Mesenteric fat pad (tissue), 1 donor: ENCODE measurements around the gene CLRN3. TPM values are rescaled to one million over a fixed set of nuclear protein-coding genes. Genes with fewer than 3 reads are reported as not detected.

ENCODE experiments used
- DNase-seq: peaks from one replicate; pipeline ENCODE4 v3.0.0-alpha.2; 2020; ENCODE audit warnings: low spot score
- total RNA-seq: library from RNA; stranded (reverse); fragmentation: NEBNext Ultra II Directional; extraction: Animal tissue kit (Norgen Biotek cat#: 25700); gene quantifications from one replicate; pipeline ENCODE4 v1.2.1, GENCODE V29; 2021
- donor health status: DM: yes; HTN: yes; CAD: no.

Gene CLRN3
- total RNA-seq, 1 donor from 2014 or later = 0.29 TPM

DNA sequence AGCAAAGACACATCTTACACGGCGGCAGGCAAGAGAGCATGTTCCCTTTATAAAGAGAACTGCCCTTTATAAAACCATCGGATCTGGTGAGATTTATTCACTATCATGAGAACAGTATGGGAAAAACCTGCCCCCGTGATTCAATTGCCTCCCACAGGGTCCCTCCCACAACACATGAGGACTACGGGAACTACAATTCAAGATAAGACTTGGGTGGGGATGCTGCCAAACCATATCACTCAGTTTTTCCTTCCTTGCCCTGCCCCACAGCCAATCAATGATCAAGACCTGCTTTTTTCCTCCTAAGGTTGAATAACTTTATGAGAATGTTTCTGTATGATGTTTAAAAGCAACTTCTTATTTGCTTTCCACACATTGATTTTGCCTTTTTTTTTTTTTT, 11.0 kb upstream of the CLRN3 start:
- DNase-seq = no peak

DNA sequence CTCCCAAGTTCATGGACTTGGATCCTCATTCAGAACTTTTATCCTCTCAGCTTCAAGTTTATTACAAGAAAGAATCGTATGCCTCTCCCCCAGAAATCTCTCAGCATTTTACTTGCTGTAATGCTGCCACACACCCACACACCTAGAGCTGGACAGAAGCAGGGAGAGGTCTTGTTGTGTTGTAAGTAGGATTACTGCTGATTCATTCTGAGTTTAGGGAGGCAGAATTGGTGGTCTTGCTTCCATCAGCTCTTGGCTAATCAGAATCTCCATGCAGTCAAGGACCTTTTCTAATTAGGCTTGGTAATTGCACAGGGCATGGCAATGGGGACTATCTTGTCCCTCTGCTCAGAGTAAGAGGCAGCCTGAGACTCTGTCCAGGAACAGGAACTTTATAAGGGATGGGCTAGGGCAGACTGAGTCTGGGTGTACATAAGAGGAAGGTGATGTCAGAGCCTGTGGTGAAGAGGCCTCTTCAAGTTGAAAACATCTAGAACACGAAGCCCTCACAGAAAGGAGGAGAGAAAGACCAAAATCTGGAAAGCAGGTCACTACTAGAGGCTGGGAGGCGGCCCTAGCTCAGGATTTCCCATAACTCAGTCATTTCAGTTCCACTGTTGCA, 7.1 kb upstream of the CLRN3 start:
- no peak for DNase-seq

DNA sequence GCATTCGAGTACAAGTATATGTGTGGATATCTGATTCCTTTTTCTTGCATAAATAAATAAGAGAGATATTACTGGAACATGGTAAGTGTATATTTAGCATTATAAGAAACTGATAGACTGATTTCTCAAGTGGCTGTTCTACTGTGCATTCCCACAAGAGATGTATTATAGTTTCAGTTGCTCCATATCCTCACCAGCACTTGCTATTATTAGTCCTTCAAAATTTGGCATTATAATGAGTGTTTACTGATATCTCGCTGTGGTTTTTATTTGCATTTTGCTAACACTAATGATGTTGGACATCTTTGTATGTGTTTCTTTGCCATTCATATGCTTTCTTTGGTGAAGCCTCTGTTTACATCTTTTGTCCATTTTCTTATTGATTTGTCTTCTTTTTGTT, 4.4 kb upstream of the CLRN3 start:
- no peak for DNase-seq

DNA sequence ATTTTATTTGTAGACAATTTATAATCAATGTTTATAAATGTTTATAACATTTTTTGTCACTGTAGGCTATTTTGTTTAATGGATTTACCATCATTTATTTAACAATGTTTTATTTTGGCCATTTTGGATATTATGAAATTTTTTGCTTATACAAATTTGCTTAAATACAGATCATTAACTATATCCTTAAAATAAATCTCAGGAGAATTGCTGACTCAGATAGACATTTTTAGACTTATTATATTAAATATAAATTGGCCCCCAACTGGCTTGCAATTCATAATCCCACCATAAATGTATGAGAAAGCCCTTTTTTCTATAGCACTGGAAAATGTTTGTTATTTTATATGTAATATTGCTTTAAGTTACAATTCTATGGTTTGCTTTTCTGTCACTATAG, 3.8 kb upstream of the CLRN3 start:
- no peak for DNase-seq

DNA sequence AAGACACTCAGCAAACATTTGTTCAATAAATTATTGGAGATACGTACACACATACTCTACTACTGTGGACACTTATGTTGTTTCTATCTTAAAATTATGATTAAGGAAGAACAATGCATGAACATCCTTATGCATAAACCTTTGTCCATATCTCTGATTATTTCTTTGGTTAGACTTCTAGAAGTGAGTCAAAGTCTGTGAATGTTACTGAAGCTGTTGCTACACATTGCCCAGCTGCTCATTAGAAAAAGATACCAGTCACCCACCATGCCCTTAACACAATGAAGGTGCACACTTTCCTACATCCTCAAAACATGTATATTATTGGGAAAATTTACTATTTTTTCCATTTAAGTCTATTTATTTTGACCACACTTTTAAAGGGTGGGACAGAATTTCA, 1.4 kb upstream of the CLRN3 start:
- DNase-seq = no peak

DNA sequence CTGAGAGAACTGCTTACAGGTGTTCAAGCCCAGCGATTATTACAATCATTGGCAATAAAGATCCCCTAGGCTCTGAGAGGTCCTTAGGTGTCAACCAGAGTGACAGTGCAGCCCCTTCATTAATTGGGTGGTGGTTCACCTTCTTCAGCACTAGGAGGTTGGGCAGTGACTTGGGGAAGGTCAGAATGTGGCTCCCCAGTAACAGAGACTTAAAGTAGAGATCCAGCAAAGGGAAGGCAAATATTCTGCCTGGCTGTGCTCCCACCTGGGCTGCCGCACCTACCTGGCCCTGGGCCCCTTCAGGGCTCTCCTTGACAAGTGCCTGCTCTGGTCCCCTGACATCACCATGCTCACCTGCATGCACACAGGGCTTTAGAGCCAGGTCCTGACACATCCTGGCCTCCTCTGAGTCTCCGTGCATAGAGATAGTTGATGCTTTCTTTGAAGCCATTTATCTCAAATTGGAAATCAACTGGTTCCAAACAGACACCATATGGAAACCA, 1.9 kb downstream of the CLRN3 start:
- DNase-seq = no peak

DNA sequence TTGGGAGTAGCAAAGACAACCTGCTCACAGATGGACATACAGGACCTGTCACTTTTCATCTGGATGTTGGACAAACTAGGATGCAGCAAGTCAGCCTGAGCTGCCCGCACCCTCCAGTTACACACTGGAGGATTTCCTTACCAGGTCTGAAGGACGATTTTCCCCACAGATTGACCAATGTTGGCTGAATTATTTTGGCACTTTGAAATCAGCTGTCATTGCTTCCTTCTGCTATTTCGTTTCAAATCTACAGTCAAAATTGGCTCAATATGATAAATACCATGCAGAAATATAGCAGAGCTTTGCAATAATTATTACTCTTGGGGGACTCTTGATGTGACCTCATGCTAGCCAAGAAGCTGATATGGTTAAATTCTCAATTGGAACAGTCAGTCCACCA, 2.5 kb downstream of the CLRN3 start:
- no peak for DNase-seq

DNA sequence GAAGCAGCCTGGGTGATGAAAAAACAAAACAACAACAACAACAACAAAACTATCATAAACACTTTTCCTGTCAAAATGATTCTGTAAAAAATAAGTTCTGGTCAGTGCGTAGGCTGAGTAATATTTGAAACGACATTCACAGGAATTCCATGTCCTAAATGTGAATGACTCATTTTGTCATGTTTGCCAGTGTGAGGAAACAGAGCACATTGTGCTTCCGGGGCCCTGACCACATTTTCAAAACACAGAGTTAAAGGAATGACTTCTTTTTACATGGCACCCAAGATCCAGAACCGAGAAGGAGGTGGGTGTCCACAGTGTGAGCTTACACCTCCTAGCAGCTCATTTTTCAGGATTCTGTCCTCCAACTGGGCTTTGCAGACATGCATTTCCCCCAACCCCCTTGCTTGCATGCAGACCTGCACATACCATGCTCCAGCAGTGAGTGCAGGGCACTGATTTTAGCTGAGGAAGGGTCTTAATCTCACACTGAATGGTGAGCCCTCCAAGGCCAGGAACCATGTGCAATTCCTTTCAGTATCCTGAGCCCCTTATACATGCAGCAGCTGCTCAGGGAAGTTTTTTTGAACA, 3.0 kb downstream of the CLRN3 start:
- no peak for DNase-seq

DNA sequence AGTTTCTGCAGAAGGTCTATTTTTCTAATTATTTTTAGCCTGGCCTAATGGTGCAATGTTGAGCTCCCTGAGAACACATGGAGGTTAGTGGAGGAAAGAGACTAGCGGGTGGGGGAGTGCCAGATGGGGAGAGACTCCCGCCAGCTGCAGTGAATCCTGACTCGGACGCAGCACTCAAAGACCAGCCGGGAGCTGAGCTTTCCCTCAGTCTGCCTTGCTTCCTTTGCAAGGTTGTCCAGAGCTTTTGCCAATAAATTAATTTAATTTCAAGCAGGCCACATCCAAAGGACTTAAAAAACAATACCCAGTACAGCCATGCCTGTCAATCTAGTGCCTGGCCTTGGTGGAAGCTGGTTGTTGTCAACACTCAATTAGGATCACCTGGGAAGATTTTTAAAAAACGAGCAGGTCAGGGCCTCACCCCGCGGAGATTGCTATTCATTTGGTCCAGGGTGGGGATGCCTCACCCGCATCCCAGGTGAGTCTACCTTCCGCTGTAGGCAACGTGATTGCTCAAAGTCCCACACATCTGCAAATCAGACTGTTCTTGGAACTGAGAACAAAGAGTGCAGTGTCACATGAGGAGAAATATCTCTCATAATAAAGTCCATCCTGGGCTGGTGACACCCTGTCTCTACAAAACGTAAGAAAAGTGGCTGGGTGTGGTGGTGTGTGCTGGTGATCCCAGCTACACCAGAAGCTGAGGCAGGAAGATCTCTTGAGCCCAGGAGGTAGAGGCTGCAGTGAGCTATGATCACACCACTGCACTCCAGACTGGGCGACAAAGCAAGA, 4.0 kb downstream of the CLRN3 start:
- DNase-seq = no peak

DNA sequence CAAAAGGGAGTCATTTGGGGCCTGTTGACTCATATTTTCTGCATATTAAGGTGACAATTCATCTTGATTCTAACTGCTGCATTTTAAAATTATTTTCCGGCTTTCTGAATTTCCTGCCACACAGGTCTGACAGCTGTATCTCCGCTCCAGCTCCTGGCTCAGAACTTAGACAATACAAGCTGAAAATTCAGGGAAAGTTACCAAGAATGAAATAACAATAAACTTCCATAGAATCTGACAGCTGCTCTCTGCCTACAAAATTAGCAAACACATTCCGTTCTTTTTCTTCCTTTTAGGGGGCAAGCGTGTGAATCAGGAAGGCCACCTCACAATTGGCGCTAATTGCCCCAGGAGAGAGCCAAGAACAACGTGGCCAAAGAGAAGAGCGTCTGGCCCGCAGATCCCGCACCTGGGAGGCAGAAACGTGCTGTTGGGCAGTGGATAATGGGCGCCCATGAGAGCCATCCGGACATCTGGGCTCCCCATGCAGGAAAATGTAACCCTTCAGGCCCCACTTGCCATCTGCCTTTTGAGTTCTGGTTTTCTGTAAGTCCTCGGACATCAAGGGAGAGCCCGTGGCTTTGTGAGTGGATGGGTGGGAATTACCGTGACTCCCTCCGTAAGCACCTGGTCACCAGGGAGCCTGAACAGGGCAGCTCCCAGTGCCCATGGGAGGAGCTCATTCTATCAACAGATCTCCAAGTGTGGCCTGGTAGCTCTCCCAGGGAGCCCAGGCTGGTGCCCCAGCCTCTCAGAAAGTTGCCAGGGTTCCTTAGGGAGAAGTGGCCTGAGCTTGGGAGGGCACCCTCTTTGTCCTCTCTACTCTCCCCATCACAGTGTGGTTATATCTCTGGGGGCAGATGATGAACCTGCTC, 5.0 kb downstream of the CLRN3 start:
- DNase-seq = no peak

DNA sequence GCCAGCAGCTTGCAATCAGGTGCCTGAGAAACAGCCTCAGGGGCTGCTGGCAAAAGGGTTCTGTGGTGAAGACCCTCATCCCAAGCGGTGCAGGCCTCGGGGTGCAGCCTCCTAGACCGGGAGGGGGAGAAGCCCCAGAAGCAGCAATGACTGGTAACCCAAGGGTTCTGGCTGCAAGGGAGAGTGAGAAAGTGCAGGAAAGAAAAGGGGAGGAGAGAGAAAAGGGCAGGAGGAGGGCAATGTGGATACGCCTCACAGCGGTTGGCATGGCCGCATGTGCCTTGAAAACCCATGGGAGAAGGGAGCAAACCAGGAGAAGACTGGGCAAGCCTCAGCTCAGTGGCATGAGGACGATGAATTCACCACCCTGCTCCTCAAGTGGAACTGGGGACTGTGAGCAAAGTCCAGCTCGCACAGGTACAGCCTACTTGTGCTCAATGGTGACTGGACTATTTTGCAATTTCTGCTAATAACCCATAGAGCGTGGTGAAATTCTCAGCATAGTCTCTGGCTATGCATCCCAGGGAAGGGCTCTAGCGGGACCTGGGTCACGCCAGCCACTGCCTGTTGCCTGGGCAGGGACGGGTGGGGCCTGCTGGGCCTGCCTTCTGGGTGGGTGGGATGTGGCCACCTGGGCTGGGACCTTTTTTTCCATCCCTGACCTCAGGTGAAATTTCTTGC, 6.2 kb downstream of the CLRN3 start:
- DNase-seq = no peak

DNA sequence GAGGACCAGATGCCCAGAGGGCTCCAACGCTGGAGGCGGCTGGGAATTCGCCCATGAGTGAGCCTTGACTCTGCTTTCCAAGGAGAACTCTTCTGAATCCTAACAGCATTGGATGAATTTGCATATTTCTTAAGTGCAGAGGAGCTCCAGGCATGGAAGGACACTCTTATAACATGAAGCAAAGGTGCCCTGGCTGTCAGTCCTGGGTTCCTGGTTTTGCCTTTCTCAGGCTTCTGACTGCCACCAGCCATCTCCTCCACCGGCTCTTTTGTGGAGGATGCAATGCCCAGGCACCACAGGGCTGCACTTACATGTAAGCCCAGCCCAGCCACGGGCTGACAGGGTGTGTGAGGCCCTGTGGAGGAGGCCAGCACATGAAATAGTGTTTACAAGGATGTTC, 8.2 kb downstream of the CLRN3 start:
- DNase-seq = no peak

DNA sequence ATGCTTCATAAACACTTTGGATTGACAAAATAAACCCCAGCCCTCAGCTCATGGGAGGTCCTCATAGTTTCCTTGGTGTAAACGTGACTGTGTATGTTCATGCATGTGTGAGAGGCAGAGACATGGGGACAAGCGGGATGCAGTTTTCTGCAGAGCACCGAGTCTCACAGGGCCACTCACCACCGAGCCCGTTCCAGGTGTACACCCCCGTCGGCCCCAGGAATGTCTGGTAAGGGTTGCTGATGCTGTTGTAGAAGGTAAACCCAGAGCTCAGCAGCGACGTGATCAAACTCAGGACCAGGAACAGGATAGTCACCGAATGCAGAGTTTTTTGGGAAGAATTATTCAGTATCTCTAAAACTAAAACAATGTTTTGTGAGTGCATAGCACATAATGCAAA, 9.2 kb downstream of the CLRN3 start:
- DNase-seq = no peak

DNA sequence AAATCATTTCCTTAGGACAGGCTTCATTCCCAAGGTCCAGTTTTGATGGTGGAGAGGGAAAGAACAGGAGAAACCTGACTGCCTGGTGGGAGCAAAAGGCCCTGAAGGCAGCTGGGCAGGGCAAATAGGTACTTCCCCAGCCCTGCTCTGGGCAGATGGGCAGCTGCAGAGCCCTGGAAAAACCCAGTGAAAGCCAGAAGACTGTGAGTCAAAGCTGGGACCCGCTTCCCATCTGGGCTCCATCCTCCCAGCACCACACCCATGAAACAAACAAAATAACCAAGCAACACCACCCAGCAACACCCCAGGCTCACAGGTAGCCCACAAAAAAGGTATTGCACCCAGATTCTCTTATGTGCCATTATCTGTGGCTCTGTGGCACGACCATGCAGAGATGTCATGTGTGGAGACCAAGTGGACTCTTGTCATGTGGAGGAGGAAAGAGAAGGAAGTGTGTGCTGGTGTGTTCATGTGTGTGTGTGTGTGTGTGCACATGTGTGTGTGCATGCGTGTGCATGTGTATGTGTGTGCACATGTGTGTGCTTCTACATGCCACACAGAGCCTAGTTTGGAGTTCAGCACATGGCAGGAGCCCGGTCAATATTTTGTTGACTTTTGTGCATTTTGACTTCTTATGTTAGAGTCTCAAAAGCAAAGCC, 9.8 kb downstream of the CLRN3 start:
- no peak for DNase-seq

DNA sequence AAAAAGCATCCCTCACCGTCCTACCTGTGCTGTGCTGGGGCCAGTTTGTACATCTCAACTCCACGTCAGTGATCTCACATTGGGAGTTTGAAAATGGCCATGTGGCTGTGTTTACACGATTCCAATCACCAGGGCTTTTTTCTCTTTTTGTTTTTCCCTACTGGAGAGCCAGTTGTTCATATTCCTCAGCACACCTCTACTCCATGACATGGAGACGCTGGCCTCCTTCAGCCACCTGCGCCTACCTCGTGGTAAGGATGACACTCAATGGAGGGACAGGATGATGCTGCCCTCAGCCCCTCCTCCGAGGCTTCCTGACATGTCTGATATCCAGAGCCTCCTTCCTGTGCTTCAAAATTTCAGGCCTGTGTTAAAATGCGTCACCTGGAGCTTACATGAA, 10.3 kb downstream of the CLRN3 start:
- no peak for DNase-seq

DNA sequence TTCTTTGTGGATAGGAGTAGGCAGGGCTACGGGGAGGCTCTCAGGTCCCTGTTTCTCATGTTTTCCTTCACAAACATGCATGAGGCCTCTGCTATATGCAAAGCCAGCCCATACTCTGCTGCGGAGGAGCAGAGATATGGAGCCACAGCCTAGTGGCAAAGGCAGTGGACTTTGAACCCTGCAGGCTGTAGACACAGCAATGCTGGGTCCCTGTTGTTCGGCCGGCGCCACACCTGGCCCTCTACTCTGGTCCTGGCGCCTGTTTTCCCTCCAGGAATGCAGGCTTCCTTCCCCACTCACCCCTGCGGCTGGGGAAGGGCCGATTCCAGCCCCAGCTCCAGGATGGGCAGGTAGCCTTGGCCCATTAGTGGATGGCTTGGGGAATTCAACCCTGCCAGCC, 11.5 kb downstream of the CLRN3 start:
- no peak for DNase-seq

DNA sequence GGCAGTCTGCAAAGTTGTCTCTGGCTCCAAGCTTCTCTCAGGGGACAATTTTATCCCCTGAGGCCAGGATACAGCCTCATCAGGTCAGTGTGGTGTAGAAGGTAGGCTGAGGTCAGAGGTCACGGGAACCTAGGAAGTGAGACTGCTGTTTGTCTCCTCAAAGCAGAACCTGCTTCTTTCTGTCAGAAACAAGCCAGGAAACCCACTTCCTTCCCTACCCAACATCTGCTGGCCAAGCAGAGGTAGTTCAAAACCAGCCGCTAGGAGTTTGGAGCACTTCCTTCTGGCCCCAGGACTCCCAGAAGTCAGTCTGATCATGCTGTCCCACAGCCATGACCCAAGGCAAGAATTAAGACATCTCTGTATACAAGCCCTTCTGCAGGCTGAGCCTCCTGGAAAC, 12.2 kb downstream of the CLRN3 start:
- DNase-seq = no peak

DNA sequence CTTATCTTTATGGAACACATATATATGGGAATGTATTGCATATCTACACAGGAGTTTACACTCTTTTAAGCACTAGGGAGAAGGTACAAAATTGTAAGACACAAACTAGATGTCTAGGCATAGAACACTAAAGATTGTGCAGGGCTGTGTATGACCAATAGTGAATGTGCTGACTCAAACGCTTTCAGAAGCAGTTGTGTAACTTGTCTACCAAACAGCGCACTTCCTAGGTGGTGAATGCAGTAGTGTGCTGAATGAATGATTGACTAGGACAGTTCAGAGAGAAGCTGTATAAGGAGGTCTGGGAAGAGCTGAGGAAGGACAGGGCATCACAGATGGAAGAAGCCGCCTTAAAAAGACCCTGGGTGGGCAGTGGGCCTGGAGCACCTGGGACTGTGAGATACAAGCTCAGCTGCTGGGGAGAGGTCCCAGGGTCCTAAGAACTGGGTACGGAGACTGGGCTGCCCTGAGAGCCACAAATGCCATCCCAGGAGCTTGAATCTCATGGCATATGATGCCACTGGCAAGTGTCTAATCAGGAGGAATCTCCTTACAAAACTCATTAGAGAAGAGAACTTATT, 14.2 kb downstream of the CLRN3 start:
- DNase-seq = no peak

DNA sequence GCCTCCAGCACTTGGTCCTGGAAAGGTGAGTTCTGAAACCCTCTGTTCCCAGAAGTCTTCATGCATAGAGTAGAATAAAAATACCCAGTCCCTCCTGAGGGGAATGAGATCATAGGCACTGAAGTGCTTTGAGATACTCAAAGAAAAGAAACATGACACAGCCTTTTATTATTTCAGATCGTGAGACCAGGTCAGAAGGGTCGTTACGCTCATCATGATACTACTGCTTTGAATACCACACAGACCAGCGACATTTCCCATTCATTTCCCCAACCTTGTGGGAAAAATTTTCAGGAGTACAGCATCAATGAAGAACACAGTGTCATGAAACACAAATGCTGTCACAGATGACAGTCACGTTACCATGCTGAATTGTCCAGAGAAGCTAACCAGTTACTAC, 15.0 kb downstream of the CLRN3 start:
- no peak for DNase-seq

DNA sequence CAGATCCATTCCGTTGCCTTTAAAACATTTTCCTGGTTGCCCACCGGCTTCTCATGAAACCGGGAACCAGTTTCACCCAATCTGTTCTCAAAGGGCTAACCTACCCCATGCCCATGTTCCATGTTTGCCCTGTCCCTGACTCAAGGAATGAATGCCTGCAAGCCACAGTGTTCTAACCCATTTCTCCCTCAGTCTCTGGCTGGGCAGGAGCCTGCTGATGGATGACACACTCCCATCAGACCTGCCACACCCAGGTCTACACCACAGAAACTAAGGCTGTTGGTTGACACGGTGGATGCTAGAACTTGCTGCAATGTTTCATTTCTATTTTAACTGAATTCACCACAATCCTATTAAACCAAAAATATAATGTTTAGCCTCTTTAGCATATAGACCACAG, 15.6 kb downstream of the CLRN3 start:
- DNase-seq = no peak
